Mesothelial cell of epicardium (in vitro differentiated cells): ENCODE measurements around the gene STRIP2. TPM values are rescaled to one million over a fixed set of nuclear protein-coding genes. Genes with fewer than 3 reads are reported as not detected.
"Not testable (repeated sequence)": the region's sequence is repeated elsewhere in the genome, so short reads cannot be mapped to it uniquely, and the experiment has no call there.

Experiments
- DNase-seq, 2 experiments: peaks; one replicate each; pipeline ENCODE4 v3.0.0; 2021; ENCODE audit warnings: low spot score in 2 of 2; ENCODE audit not compliant: unreplicated experiment in 2 of 2
- H3K27ac Mint-ChIP-seq: 2 replicates; pipeline ENCODE4 v1.8.0; 2021; ENCODE audit warnings: mixed read lengths
- H3K27me3 Mint-ChIP-seq: 2 replicates; pipeline ENCODE4 v1.8.0; 2021; ENCODE audit warnings: low read depth, mixed read lengths
- H3K36me3 Mint-ChIP-seq: 2 replicates; pipeline ENCODE4 v1.8.0; 2021; ENCODE audit warnings: mixed read lengths
- H3K4me1 Mint-ChIP-seq: 2 replicates; pipeline ENCODE4 v1.8.0; 2021; ENCODE audit warnings: mixed read lengths
- H3K4me3 Mint-ChIP-seq: 2 replicates; pipeline ENCODE4 v1.8.0; 2021; ENCODE audit warnings: mild to moderate bottlenecking, moderate library complexity, mixed read lengths
- H3K9me3 Mint-ChIP-seq: 2 replicates; pipeline ENCODE4 v1.8.0; 2021; ENCODE audit warnings: mixed read lengths
- CTCF ChIP-seq: fragments of 200-600 bp; sonication (generic); IDR thresholded peaks from one replicate; pipeline ENCODE4 v1.5.0; 2021; ENCODE audit warnings: antibody characterized with exemption; ENCODE audit not compliant: unreplicated experiment
- total RNA-seq: library from RNA; stranded (reverse); gene quantifications from 3 replicates; pipeline ENCODE4 v1.2.1, GENCODE V29; 2021

STRIP2 gene
- total RNA-seq, 1 donor from 2014 or later = 1.8 TPM

- no peaks in the 10 kb centered on the region for H3K9me3 Mint-ChIP-seq
- no peak overlapping the region for H3K27ac Mint-ChIP-seq
- H3K4me3 Mint-ChIP-seq = no peak overlapping the region
- no peaks in the 10 kb centered on the region for H3K4me1 Mint-ChIP-seq
- no peak for TF ChIP-seq CTCF
- H3K27me3 Mint-ChIP-seq = no peaks in the 10 kb centered on the region
- DNase-seq = no peak
- H3K36me3 Mint-ChIP-seq = peaks cover 7% of the 10 kb centered on the region
These were observed 40.1 kb upstream of the STRIP2 start for GRCh38 chr7:129394101-129394500.

GRCh38 chr7:129394982-129395914 lies 39.0 kb upstream of the STRIP2 start:
- Mint-ChIP-seq H3K4me3 (no peak overlapping the region), H3K36me3 (peaks cover 12% of the 10 kb centered on the region), H3K27ac (no peak overlapping the region), H3K27me3 (no peaks in the 10 kb centered on the region), H3K4me1 (no peaks in the 10 kb centered on the region), H3K9me3 (no peaks in the 10 kb centered on the region)
- no peak for DNase-seq
- no peak for TF ChIP-seq CTCF

DNA sequence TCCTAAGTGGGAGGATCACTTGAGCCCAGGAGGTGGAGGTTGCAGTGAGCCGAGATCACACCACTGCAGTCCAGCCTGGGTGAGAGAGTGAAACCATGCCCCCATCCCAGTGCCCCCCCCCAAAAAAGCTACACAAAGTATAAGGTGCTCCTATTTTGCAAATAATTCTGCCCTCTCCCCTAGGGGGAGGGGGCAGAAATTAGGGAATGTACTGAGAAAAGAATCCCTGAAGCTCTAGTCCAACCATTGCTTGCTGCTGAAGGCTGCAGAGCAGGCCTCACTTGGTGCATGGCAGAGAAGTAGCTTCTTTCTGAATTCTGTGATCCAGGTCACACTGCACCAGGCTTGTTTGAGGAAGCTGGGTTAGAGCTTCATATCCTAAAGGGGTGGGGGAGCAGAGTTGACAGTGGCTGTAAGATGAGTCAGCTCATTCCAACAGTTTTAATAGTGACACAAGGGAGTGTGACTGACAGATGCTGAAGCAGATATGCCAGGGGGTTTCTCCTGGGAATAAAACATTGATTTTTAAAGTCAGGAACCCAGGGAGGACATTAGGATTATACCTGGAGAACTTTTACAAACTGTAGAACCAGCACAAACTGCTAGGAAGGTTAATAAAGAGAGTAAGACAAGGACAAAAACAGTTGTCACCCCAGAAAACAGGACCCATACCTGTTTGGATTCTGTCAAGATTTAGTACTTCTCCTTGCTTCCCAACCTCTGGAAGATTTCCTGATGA lies 32.8 kb upstream of the STRIP2 start:
- Mint-ChIP-seq H3K9me3 (no peaks in the 10 kb centered on the region), H3K27me3 (no peaks in the 10 kb centered on the region), H3K4me1 (no peaks in the 10 kb centered on the region), H3K27ac (no peak overlapping the region), H3K4me3 (no peak overlapping the region), H3K36me3 (peaks cover 25% of the 10 kb centered on the region)
- DNase-seq = no peak
- no peak for TF ChIP-seq CTCF

- no peaks in the 10 kb centered on the region for H3K9me3 Mint-ChIP-seq
- no peak overlapping the region for H3K4me3 Mint-ChIP-seq
- no peak for TF ChIP-seq CTCF
- H3K27ac Mint-ChIP-seq = no peak overlapping the region
- DNase-seq = no peak
- H3K36me3 Mint-ChIP-seq = peaks cover 25% of the 10 kb centered on the region
- no peaks in the 10 kb centered on the region for H3K27me3 Mint-ChIP-seq
- H3K4me1 Mint-ChIP-seq = no peaks in the 10 kb centered on the region
These were observed 32.0 kb upstream of the STRIP2 start for GRCh38 chr7:129401967-129402860.

- TF ChIP-seq CTCF = no peak
- Mint-ChIP-seq H3K4me3 (no peak overlapping the region), H3K27me3 (no peaks in the 10 kb centered on the region), H3K27ac (no peak overlapping the region), H3K4me1 (no peaks in the 10 kb centered on the region), H3K36me3 (peaks cover 31% of the 10 kb centered on the region), H3K9me3 (no peaks in the 10 kb centered on the region)
- DNase-seq = no peak
These were observed 28.7 kb upstream of the STRIP2 start for GRCh38 chr7:129405527-129405926.

- H3K4me3 Mint-ChIP-seq, H3K4me1 Mint-ChIP-seq, H3K27ac Mint-ChIP-seq, H3K27me3 Mint-ChIP-seq, DNase-seq, H3K9me3 Mint-ChIP-seq: not testable (repeated sequence)
- peaks cover 40% of the 10 kb centered on the region for H3K36me3 Mint-ChIP-seq
These were observed 24.0 kb upstream of the STRIP2 start for GRCh38 chr7:129410238-129410637.
